Stimulated activated CD4-positive, alpha-beta T cell treated with anti-CD3 and anti-CD28 coated beads, Interleukin-1b, Interleukin-23, amount 100 ng/mL, for 4 hours (primary cell): ENCODE results near the gene XPNPEP1.

ENCODE experiments used
- DNase-seq, 2 donors: peaks; one replicate each; pipeline ENCODE4 v3.0.0-alpha.2; 2020; ENCODE audit warnings: low read depth in 2 of 2

The XPNPEP1 gene

GRCh38 chr10:109863775-109864174 lies 59.5 kb downstream of the XPNPEP1 start:
- DNase-seq, result no peak

DNA sequence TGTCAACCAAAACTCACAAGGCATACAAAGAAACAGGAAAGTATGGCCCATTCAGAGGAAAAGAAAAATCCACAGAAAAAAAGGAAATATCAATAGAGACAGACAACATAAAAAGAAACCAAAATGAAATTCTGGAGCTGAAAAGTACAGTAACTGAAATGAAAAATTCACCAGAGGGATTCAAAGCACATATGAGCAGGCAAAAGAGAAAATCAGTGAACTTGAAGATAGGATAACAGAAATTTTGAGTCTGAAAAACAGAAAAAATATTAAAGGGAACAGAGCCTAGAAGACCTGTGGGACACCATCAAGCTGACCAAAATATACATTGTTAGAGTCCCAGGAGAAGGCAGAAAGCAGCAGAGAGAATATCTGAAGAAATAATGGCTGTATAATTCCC lies 60.6 kb downstream of the XPNPEP1 start:
- DNase-seq, result no peak

- DNase-seq, result no peak
Observed at GRCh38 chr10:109862041-109862440, 61.3 kb downstream of the XPNPEP1 start.

DNA sequence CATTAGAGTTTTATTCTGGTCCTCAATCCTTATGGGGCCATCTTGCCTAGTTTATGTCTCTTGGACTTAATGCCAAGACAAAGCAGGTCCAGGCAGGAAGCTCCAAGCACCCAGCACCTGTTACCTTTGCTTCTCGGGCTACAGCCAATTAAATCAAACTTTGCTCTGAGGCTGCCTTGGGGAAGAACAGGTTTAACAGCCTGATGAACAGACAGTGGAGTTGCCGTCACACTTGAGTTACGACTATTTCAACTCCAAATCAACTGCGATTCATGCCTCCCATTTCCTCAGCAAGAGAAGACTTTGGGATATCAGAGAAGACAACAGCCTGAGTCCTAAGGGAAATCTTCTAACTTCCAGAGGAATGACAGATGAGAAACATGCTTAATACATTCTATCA lies 62.2 kb downstream of the XPNPEP1 start:
- no peak for DNase-seq

- DNase-seq, result no peak
Observed at GRCh38 chr10:109859221-109859620, 64.1 kb downstream of the XPNPEP1 start.

DNA sequence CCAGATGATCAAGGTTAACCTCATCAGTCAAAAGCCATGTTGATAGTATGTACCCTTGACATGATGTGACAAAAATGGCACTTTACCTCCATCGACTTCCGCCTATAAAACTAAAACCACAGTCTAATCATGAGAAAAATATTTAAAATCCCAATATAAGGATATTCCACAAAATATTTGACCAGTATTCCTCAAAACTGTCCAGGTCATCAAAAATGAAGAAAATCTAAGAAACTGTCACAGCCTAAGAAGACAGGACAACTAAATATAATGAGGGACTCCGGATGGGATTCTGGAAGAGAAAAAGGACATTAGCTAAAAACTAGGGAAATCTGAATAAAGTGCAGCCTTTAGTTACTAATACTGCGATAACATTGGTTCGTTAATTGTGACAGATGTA lies 67.6 kb downstream of the XPNPEP1 start:
- DNase-seq, result no peak

DNA sequence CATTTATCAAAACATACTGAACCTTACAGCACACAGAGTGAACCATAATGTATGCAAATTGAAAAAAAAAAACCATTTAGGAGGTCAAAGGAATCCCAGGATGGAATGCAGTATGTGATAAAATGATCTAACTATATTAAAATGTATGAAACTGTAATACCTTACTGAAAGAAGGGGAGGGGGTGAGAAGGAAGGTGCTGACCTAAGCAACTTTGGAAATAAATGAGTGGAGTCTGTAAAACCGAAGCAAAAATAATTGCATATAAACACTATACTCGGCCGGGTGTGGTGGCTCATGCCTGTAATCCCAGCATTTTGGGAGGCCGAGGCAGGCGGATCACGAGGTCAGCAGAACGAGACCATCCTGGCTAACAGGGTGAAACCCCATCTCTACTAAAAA lies 69.4 kb downstream of the XPNPEP1 start:
- DNase-seq, result no peak

DNA sequence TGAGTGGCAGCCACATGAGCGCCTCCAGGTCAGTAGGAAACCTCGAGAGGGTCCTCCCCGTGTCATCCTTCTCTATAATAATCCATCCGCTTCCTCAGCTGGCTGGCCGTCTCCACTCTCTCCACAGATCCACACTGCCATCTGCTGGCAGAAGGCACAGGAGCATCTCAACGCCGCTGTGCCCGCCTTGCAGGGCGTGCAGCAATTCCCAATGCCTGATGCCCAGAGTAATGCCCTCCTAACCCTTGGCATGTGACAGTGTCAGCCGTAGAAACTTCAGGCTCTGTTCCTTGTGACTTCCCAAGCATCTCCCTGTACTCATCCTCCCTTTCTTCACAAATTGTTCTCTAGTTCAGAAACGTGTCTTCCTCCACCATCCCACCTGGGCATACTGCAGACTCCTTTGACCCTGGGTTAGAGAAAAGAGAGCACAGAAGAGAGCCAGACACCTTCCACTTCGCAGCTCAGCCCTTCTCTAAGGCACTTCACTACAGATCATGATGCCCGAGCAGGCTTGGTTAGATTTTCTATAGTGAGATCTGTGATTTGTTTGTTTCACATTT lies 70.8 kb downstream of the XPNPEP1 start:
- peak; percentile 59 to 62 for DNase-seq

- DNase-seq, result no peak
Observed at GRCh38 chr10:109851616-109852474, 71.5 kb downstream of the XPNPEP1 start.

GRCh38 chr10:109846832-109847231 lies 76.5 kb downstream of the XPNPEP1 start:
- no peak for DNase-seq

DNA sequence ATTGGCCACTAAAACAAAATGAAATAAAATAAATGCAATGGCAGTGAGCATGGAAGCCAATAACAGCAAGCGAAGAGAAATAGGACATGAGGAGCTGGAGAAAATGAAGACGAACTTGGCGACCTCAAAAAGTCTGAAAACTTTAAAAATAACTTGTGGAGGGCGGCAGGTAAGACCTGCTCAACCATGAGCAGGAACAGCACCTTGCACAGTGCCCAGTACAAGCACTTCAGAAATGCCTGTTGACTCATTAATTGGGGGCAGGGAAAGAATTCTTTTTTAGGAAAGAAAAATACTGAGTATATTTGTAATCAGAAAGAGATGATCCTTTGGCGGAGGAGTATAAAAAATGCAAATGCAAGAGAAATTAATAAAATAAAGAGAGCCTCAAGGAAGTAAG lies 78.0 kb downstream of the XPNPEP1 start:
- no peak for DNase-seq

DNA sequence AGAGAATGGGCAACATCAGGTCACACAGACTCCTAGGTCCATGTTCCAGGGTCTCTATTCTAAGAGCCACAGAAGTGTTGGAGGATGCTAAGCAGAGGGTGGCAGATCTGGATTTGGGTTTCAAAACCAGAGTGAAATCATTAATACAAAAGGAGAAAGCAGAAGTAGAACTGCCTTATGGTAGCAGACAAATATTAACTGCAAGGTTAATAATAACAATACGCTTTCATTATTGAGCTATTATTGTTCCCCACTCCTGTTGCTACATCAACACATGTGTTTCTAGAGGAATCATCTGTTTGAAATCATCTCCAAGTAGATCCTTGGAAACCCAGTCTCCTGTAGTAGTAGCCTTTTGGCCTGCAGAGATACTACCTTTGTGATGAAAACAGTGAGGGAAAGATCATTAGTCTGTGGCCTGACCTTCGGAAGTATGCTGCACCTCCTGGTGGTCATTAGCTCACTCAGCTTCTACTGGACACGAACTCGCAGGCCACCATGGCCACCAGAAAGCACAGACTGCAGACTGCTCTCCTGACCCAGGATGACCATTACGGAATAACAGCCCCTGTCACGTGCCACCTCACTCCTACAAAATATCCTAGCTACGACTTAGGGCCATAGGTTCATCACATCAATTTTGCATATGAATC lies 84.6 kb downstream of the XPNPEP1 start:
- no peak for DNase-seq

- no peak for DNase-seq
Observed at GRCh38 chr10:109837384-109837783, 85.9 kb downstream of the XPNPEP1 start.

DNA sequence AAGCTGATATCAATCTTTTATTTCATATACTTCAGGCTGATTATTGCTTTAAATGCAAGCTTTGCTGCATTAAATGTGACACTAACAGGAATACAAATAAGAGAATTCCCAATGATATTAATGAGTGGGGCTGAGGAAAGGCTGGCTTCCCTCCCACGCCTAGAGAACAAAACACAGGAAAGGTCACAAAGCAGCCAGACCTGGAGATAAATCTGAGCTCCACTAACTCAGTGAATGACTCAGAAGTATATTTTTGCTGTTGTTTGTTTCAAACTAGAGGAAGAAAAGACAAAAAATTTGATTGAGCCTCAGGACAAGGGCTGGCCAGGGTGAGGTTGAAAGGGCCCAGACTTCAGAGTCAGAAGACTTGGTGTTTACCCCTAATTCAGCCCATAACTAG lies 88.1 kb downstream of the XPNPEP1 start:
- DNase-seq, result no peak

DNA sequence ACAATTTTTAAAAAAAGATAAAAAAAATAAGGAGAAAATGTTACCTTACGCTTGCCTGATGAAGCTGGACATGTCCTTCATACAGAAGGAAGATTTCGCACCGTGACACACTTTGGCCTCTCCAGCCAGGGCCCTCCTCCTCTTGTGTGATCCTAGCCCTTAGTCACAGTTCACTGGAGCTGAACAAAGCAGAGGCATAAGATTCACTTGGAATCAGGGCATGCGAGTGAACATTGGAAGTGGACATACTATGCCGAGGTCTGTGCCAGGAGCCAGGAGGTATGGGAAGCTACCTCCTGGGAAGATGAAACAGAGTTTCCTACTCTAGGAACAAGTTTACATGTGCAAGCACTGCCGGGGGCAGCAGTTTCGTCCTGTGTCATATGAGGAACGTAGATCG lies 91.5 kb downstream of the XPNPEP1 start:
- DNase-seq, result no peak

DNA sequence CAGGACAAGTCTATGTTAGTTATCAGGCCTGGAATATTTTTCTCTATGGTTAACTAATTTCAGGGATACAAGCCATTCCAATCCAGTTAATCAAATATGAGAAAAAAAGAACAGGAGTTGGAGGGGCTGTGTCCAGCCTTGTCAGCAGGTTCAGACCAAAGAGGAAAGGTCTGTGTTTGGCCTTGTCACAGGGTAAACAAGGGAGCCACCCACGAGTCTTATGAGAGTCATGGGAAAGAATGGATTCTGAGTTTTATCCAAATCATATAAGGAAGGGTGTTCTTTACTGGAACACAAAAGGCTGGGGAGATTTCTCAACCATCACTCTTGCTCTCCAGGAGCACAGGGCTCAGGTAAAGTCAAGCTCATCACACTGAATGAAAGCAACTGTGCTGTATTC lies 99.1 kb downstream of the XPNPEP1 start:
- DNase-seq, result no peak

DNA sequence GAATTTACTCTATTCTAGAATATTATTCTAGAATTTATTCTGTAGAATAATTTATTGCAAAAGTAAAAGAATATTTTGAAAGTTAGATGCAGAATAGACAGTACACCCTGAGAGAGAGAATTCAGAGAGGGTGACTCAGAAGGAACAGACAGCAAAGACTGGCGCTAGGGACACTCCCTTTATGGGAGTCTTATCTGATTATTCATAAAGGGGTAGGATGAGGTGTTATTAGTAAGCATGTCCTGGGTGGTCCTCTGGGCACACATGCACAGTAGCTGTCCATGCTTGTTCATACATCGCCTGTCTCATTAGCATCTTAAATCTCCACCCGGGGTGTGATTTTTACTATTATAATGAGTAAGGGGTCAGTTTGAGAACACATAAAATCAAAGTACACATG lies 100.1 kb downstream of the XPNPEP1 start:
- no peak for DNase-seq

- no peak for DNase-seq
Observed at GRCh38 chr10:109821672-109822071, 101.6 kb downstream of the XPNPEP1 start.

- DNase-seq, result no peak
Observed at GRCh38 chr10:109820620-109821405, 102.5 kb downstream of the XPNPEP1 start.

DNA sequence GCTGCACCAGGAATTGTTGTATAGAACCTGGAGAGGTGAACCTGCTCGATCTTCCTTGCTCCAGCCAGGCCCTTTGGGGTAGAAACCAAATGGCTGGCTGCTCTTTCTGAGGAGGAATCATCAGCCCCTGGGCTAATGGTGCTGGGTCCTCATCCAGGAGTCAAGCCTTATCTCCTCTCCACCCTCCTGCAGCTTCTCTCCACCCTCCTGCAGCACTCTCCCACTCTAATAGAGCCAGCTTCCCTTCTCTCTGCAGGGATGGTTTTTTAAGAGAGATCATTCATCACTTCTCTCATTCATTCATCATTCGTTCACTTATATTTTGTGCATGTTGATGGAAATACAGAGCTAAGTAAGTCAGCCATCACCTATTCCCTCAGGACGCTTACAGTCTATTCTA lies 103.5 kb downstream of the XPNPEP1 start:
- DNase-seq, result no peak
